ENCODE results near the gene FSD2. TPM values are rescaled to one million over a fixed set of nuclear protein-coding genes. Genes with fewer than 3 reads are reported as not detected.

The FSD2 gene
- total RNA-seq, 1 donor: not detected

- H3K4me3 ChIP-seq (ENCODE audit: insufficient read depth, low read length): no peak overlapping the region
- H3K27ac ChIP-seq (ENCODE audit: low read depth, low read length): no peak overlapping the region
- H3K4me1 ChIP-seq (ENCODE audit: insufficient read depth, low read length): peaks cover 21% of the 10 kb centered on the region
- no peak overlapping the region for H2AFZ ChIP-seq (ENCODE audit: low read length)
- H3K9me3 ChIP-seq (ENCODE audit: low read depth, low read length): no peaks in the 10 kb centered on the region
- H3K27me3 ChIP-seq (ENCODE audit: insufficient read depth, low read length): no peaks in the 10 kb centered on the region
- TF ChIP-seq, protein P1, sequence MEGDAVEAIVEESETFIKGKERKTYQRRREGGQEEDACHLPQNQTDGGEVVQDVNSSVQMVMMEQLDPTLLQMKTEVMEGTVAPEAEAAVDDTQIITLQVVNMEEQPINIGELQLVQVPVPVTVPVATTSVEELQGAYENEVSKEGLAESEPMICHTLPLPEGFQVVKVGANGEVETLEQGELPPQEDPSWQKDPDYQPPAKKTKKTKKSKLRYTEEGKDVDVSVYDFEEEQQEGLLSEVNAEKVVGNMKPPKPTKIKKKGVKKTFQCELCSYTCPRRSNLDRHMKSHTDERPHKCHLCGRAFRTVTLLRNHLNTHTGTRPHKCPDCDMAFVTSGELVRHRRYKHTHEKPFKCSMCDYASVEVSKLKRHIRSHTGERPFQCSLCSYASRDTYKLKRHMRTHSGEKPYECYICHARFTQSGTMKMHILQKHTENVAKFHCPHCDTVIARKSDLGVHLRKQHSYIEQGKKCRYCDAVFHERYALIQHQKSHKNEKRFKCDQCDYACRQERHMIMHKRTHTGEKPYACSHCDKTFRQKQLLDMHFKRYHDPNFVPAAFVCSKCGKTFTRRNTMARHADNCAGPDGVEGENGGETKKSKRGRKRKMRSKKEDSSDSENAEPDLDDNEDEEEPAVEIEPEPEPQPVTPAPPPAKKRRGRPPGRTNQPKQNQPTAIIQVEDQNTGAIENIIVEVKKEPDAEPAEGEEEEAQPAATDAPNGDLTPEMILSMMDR (IDR thresholded peaks at IDR 0.05; ENCODE audit: extremely low read depth, low read depth, low read length): no peak
- no peak for DNase-seq (ENCODE audit: insufficient read length, low spot score, missing footprints)
- peaks cover 49% of the 10 kb centered on the region for H3K36me3 ChIP-seq (ENCODE audit: insufficient read depth, low read length)
- H3K79me2 ChIP-seq (ENCODE audit: insufficient read depth, low read length): peaks cover 7% of the 10 kb centered on the region
- no peak overlapping the region for H3K4me2 ChIP-seq (ENCODE audit: insufficient read depth, low read length)
- peaks cover 6% of the 10 kb centered on the region for H4K20me1 ChIP-seq (ENCODE audit: insufficient read depth, low read length)
These were observed 29.6 kb upstream of the FSD2 start for GRCh38 chr15:82835391-82835917.

GRCh38 chr15:82833362-82833682 lies 27.5 kb upstream of the FSD2 start:
- Histone ChIP-seq H3K4me3 (ENCODE audit: insufficient read depth, low read length) (no peak overlapping the region), H3K36me3 (ENCODE audit: insufficient read depth, low read length) (peaks cover 66% of the 10 kb centered on the region), H3K9me3 (ENCODE audit: low read depth, low read length) (no peaks in the 10 kb centered on the region), H2AFZ (ENCODE audit: low read length) (no peak overlapping the region), H3K79me2 (ENCODE audit: insufficient read depth, low read length) (peaks cover 8% of the 10 kb centered on the region), H3K27me3 (ENCODE audit: insufficient read depth, low read length) (no peaks in the 10 kb centered on the region), H3K27ac (ENCODE audit: low read depth, low read length) (peak overlapping the region; percentile 59), H4K20me1 (ENCODE audit: insufficient read depth, low read length) (peaks cover 6% of the 10 kb centered on the region), H3K4me1 (ENCODE audit: insufficient read depth, low read length) (peaks cover 21% of the 10 kb centered on the region), H3K4me2 (ENCODE audit: insufficient read depth, low read length) (no peak overlapping the region)
- TF ChIP-seq, protein P1 (IDR thresholded peaks at IDR 0.05; ENCODE audit: extremely low read depth, low read depth, low read length): no peak
- no peak for DNase-seq (ENCODE audit: insufficient read length, low spot score, missing footprints)

- H3K79me2 ChIP-seq (ENCODE audit: insufficient read depth, low read length): peaks cover 10% of the 10 kb centered on the region
- peaks cover 6% of the 10 kb centered on the region for H4K20me1 ChIP-seq (ENCODE audit: insufficient read depth, low read length)
- no peaks in the 10 kb centered on the region for H3K27me3 ChIP-seq (ENCODE audit: insufficient read depth, low read length)
- H3K36me3 ChIP-seq (ENCODE audit: insufficient read depth, low read length): peaks cover 71% of the 10 kb centered on the region
- H2AFZ ChIP-seq (ENCODE audit: low read length): no peak overlapping the region
- H3K4me1 ChIP-seq (ENCODE audit: insufficient read depth, low read length): peaks cover 21% of the 10 kb centered on the region
- no peak overlapping the region for H3K4me3 ChIP-seq (ENCODE audit: insufficient read depth, low read length)
- TF ChIP-seq, protein P1 (IDR thresholded peaks at IDR 0.05; ENCODE audit: extremely low read depth, low read depth, low read length): peak; percentile 33
- peak overlapping the region; percentile 59 for H3K27ac ChIP-seq (ENCODE audit: low read depth, low read length)
- peak overlapping the region; percentile 65 for H3K4me2 ChIP-seq (ENCODE audit: insufficient read depth, low read length)
- peak; percentile 97 for DNase-seq (ENCODE audit: insufficient read length, low spot score, missing footprints)
- no peaks in the 10 kb centered on the region for H3K9me3 ChIP-seq (ENCODE audit: low read depth, low read length)
These were observed 26.9 kb upstream of the FSD2 start for GRCh38 chr15:82832601-82833361.

DNA sequence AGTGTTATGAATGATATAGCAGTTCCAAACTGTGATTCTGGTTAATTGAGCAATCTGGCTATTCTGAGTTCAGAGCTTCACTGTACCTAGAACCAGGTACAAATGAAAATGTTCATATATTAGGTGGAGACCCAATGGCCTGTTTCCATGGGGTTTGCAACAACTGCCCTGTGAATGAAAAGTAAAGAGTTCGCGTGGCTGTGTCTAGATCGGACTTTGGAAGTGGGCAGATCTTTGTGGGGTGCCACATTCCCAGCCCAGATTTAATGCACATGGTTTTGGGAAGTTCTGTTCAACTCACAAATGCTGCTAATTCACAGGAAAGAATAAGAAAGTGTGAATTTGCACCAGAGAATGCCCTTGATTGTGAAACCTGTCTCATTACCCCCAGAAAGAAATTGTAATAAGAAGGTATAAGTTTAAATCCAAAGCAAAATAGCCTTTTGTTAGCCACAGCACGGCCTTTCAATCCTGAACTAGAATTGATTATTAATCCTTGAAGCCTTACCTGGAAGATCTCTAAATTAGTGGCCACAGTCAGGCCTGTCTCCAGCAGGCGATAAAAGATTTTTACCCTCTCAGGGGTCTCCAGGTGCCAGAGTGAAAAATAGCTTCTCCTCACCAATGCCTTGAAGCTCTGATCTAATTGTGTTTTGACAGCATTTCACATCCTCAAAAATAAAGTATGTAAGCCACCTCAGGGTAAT lies 26.2 kb upstream of the FSD2 start:
- peaks cover 77% of the 10 kb centered on the region for H3K36me3 ChIP-seq (ENCODE audit: insufficient read depth, low read length)
- peak overlapping the region; percentile 38 for H3K4me2 ChIP-seq (ENCODE audit: insufficient read depth, low read length)
- TF ChIP-seq, protein P1 (IDR thresholded peaks at IDR 0.05; ENCODE audit: extremely low read depth, low read depth, low read length): no peak
- peaks cover 10% of the 10 kb centered on the region for H3K79me2 ChIP-seq (ENCODE audit: insufficient read depth, low read length)
- H3K27me3 ChIP-seq (ENCODE audit: insufficient read depth, low read length): no peaks in the 10 kb centered on the region
- H3K27ac ChIP-seq (ENCODE audit: low read depth, low read length): peak overlapping the region; percentile 46
- peaks cover 6% of the 10 kb centered on the region for H4K20me1 ChIP-seq (ENCODE audit: insufficient read depth, low read length)
- peak; percentile 14 for DNase-seq (ENCODE audit: insufficient read length, low spot score, missing footprints)
- peaks cover 21% of the 10 kb centered on the region for H3K4me1 ChIP-seq (ENCODE audit: insufficient read depth, low read length)
- no peak overlapping the region for H3K4me3 ChIP-seq (ENCODE audit: insufficient read depth, low read length)
- no peaks in the 10 kb centered on the region for H3K9me3 ChIP-seq (ENCODE audit: low read depth, low read length)
- no peak overlapping the region for H2AFZ ChIP-seq (ENCODE audit: low read length)
